Spleen (tissue), 11 donors: ENCODE data around the gene HDAC4. TPM values are rescaled to one million over a fixed set of nuclear protein-coding genes. Genes with fewer than 3 reads are reported as not detected.
A peak's percentile ranks its signal among the peaks of the same experiment; 100 is the strongest.

Experiments used
- DNase-seq: peaks from one replicate; pipeline ENCODE4 v3.0.0-alpha.2; 2020
- H3K27ac ChIP-seq, 8 donors: fragments of 200-600 bp; sonication (generic) in 7 of 8; 1 replicate in 4 of 8; 2 replicates in 4 of 8; pipeline versions ENCODE4 v1.5.0 to v1.8.0; 2016 to 2021; ENCODE audit warnings: inconsistent platforms in 4 of 8, mild to moderate bottlenecking in 4 of 8, moderate library complexity in 1 of 8
- H3K27me3 ChIP-seq, 7 donors: fragments of 200-600 bp; sonication (generic) in 6 of 7; replicated peaks in 1 of 7; 1 replicate in 4 of 7; 2 replicates in 3 of 7; pipeline versions ENCODE4 v1.5.0 to v1.8.0; 2016 to 2021; ENCODE audit warnings: inconsistent platforms in 3 of 7, mild to moderate bottlenecking in 1 of 7
- H3K36me3 ChIP-seq, 6 donors: fragments of 200-600 bp; sonication (generic) in 5 of 6; 1 replicate in 4 of 6; 2 replicates in 2 of 6; pipeline versions ENCODE4 v1.5.0 to v1.8.0; 2016 to 2021; ENCODE audit warnings: inconsistent platforms in 2 of 6
- H3K4me1 ChIP-seq, 6 donors: fragments of 200-600 bp; sonication (generic) in 5 of 6; 1 replicate in 3 of 6; 2 replicates in 3 of 6; pipeline versions ENCODE4 v1.5.0 to v1.8.0; 2016 to 2021; ENCODE audit warnings: inconsistent platforms in 3 of 6
- H3K4me3 ChIP-seq, 8 donors: fragments of 200-600 bp; sonication (generic) in 7 of 8; 1 replicate in 4 of 8; 2 replicates in 4 of 8; pipeline versions ENCODE4 v1.5.0 to v1.8.0; 2016 to 2021; ENCODE audit warnings: inconsistent platforms in 4 of 8, mild to moderate bottlenecking in 4 of 8, moderate library complexity in 2 of 8
- H3K9me3 ChIP-seq, 8 donors: fragments of 200-600 bp; sonication (generic) in 7 of 8; 1 replicate in 4 of 8; 2 replicates in 4 of 8; pipeline versions ENCODE4 v1.5.0 to v1.8.0; 2016 to 2021; ENCODE audit warnings: inconsistent platforms in 4 of 8
- CTCF ChIP-seq, 11 experiments: fragments of 200-600 bp in 7 of 11; fragments of 450-650 bp in 4 of 11; sonication (generic) in 4 of 11; IDR thresholded peaks in 8 of 11; conservative IDR thresholded peaks in 3 of 11; 1 replicate in 7 of 11; 2 replicates in 4 of 11; pipeline versions ENCODE4 v1.4.0 to v1.8.0; 2016 to 2021; ENCODE audit warnings: antibody characterized with exemption in 11 of 11, inconsistent platforms in 4 of 11, mild to moderate bottlenecking in 1 of 11
- POLR2A ChIP-seq, 3 donors: fragments of 450-650 bp; IDR thresholded peaks; one replicate each; pipeline ENCODE4 v1.5.1; 2017; ENCODE audit warnings: antibody characterized with exemption in 3 of 3, mild to moderate bottlenecking in 1 of 3
- POLR2AphosphoS5 ChIP-seq, 3 donors: sonication (generic); formaldehyde crosslinking; IDR thresholded peaks; one replicate each; pipeline ENCODE4 v1.5.1; 2017; ENCODE audit warnings: antibody characterized with exemption in 3 of 3
- WGBS, 5 donors: extraction: QIAGEN DNeasy Blood & Tissue Kit in 3 of 5; methylation state at CpG; one replicate each; pipeline versions ENCODE4 v1.1.5 to v1.1.7; 2013 to 2018; 5-methylcytosine and 5-hydroxymethylcytosine counted together
- intact Hi-C: fragments of 100-400 bp; cut with DNase I; formaldehyde crosslinking; loops from one replicate; pipeline ENCODE4 v1.15.0; 2023; ENCODE audit warnings: low total_unique reads
- polyA plus RNA-seq, 3 donors: library from polyadenylated mRNA; stranded (reverse); fragments of 200-250 nt; gene quantifications; one replicate each; pipeline ENCODE4 v1.2.1, GENCODE V29; 2013
- total RNA-seq, 7 donors: library from RNA; depleted of rRNA in 3 of 7; stranded (reverse); fragments of >200 nt in 3 of 7; fragmentation: NEBNext Ultra II Directional in 4 of 7; extraction: Animal tissue kit (Norgen Biotek cat#: 25700) in 4 of 7; gene quantifications; one replicate each; pipeline versions ENCODE4 v1.1.0 to v1.2.1, GENCODE V29; 2016 to 2021
- donor health status: healthy with polysubstance abuse.
- donor health status: DM: no; HTN: no; CAD: no; lungs with moderate emphysema.
- donor health status: DM: no; HTN: no; CAD: no.
- donor health status: Bipolar disorder and iron deficiency.
- donor health status: healthy.
- donor health status: DM: no; HTN: no; CAD: no.
- donor health status: DM: yes; HTN: yes; CAD: no.

Gene HDAC4
- total and polyA plus RNA-seq, 10 donors = 3.2 to 122 (median 69.5) TPM

- no peak overlapping the region for H3K27ac ChIP-seq
- no peak for TF ChIP-seq POLR2AphosphoS5 (IDR thresholded peaks at IDR 0.05)
- no peak for TF ChIP-seq CTCF (IDR thresholded peaks at IDR 0.05 in 8 of 11, conservative IDR thresholded peaks at IDR 0.05 in 3 of 11)
- no peak for TF ChIP-seq POLR2A (IDR thresholded peaks at IDR 0.05)
- no peak for DNase-seq
- H3K4me3 ChIP-seq = no peak overlapping the region
- H3K36me3 ChIP-seq = no peaks in the 10 kb centered on the region
- 88 to 93% (median 89%) methylated on average over 5 of the region's 5 CpGs for WGBS, 5 donors
- H3K27me3 ChIP-seq = peaks cover 0 to 17% (median 0%) of the 10 kb centered on the region in 7 donors
- H3K4me1 ChIP-seq = peaks cover 33 to 98% (median 74%) of the 10 kb centered on the region in 6 donors
- intact Hi-C loops = loop anchor here (10.0 kb wide), 1 partner anchor 133 kb away; the partner anchor contains the start of gene HDAC4
- no peaks in the 10 kb centered on the region for H3K9me3 ChIP-seq
Measured at GRCh38 chr2:239271882-239272281, 128.9 kb downstream of the HDAC4 start.

- Histone ChIP-seq H3K9me3 (no peaks in the 10 kb centered on the region), H3K36me3 (no peaks in the 10 kb centered on the region), H3K27ac (no peak overlapping the region), H3K4me1 (peaks cover 33 to 98% (median 74%) of the 10 kb centered on the region in 6 donors), H3K4me3 (no peak overlapping the region), H3K27me3 (peaks cover 0 to 18% (median 0%) of the 10 kb centered on the region in 7 donors)
- DNase-seq = peak; percentile 70
- intact Hi-C loops = loop anchor here (10.0 kb wide), 1 partner anchor 133 kb away; the partner anchor contains the start of gene HDAC4
- no peak for TF ChIP-seq CTCF (IDR thresholded peaks at IDR 0.05 in 8 of 11, conservative IDR thresholded peaks at IDR 0.05 in 3 of 11)
- no peak for TF ChIP-seq POLR2A (IDR thresholded peaks at IDR 0.05)
- TF ChIP-seq POLR2AphosphoS5 (IDR thresholded peaks at IDR 0.05) = no peak
- WGBS, 5 donors = 87 to 94% (median 93%) methylated on average over 10 to 11 of the region's 11 CpGs
Measured at GRCh38 chr2:239271471-239271870, 129.3 kb downstream of the HDAC4 start.

GRCh38 chr2:239269916-239270315 lies 130.9 kb downstream of the HDAC4 start:
- intact Hi-C loops = loop anchor here (10.0 kb wide), 1 partner anchor 135 kb away; the partner anchor contains the start of gene HDAC4
- peaks cover 44 to 98% (median 74%) of the 10 kb centered on the region in 6 donors for H3K4me1 ChIP-seq
- H3K36me3 ChIP-seq = no peaks in the 10 kb centered on the region
- H3K27ac ChIP-seq = no peak overlapping the region
- no peak overlapping the region for H3K4me3 ChIP-seq
- 92 to 96% (median 95%) methylated on average over 10 of the region's 10 CpGs for WGBS, 5 donors
- no peak for TF ChIP-seq POLR2AphosphoS5 (IDR thresholded peaks at IDR 0.05)
- no peak for TF ChIP-seq POLR2A (IDR thresholded peaks at IDR 0.05)
- no peak for TF ChIP-seq CTCF (IDR thresholded peaks at IDR 0.05 in 8 of 11, conservative IDR thresholded peaks at IDR 0.05 in 3 of 11)
- peaks cover 0 to 19% (median 0%) of the 10 kb centered on the region in 7 donors for H3K27me3 ChIP-seq
- H3K9me3 ChIP-seq = no peaks in the 10 kb centered on the region
- peak; percentile 63 for DNase-seq

- H3K9me3 ChIP-seq = no peaks in the 10 kb centered on the region
- intact Hi-C loops = no loop called here
- H3K36me3 ChIP-seq = no peaks in the 10 kb centered on the region
- H3K27ac ChIP-seq = peak overlapping the region in 2 of 8 donors; percentile 96
- DNase-seq = no peak
- TF ChIP-seq POLR2AphosphoS5 (IDR thresholded peaks at IDR 0.05) (no peak), CTCF (IDR thresholded peaks at IDR 0.05 in 8 of 11, conservative IDR thresholded peaks at IDR 0.05 in 3 of 11) (no peak), POLR2A (IDR thresholded peaks at IDR 0.05) (no peak)
- peaks cover 45 to 98% (median 74%) of the 10 kb centered on the region in 6 donors for H3K4me1 ChIP-seq
- H3K4me3 ChIP-seq = no peak overlapping the region
- WGBS, 5 donors = 63 to 88% (median 75%) methylated on average over 10 of the region's 10 CpGs
- peaks cover 0 to 19% (median 0%) of the 10 kb centered on the region in 7 donors for H3K27me3 ChIP-seq
Measured at GRCh38 chr2:239269173-239269885, 131.5 kb downstream of the HDAC4 start.
